B cell (primary cell): ENCODE data around the gene TNPO2. TPM values are rescaled to one million over a fixed set of nuclear protein-coding genes. Genes with fewer than 3 reads are reported as not detected.

Experiments used
- ATAC-seq: fragments of 200-7000 bp; cut with Tn5 transposase; one replicate; pipeline ENCODE4 v1.10.0; 2021; ENCODE audit warnings: low read depth, mild to moderate bottlenecking, moderate number of reproducible peaks, moderate library complexity
- CTCF ChIA-PET: fragments of 350-600 bp; sonication (Branson Sonifier 250); formaldehyde crosslinking; loops from one replicate; lab custom pipeline; 2021; ENCODE audit warnings: antibody characterized with exemption, inconsistent platforms; lab: Charles Lee
- POLR2A ChIA-PET: fragments of 350-600 bp; sonication (Branson Sonifier 250); formaldehyde crosslinking; loops from one replicate; lab custom pipeline; 2021; ENCODE audit warnings: antibody characterized with exemption; lab: Charles Lee
- DNase-seq: peaks from one replicate; pipeline ENCODE4 v3.0.0; 2013
- H2AFZ ChIP-seq: 2 replicates; pipeline ENCODE4 v1.6.1; 2012; ENCODE audit warnings: mild to moderate bottlenecking, low read depth, low read length; ENCODE audit not compliant: insufficient read depth, poor library complexity, severe bottlenecking
- H3K27ac ChIP-seq, 2 donors: 1 replicate in 1 of 2; 2 replicates in 1 of 2; pipeline ENCODE4 v1.5.1; 2012 to 2013; ENCODE audit warnings: low read length in 2 of 2, mild to moderate bottlenecking in 2 of 2, moderate library complexity in 1 of 2
- H3K27me3 ChIP-seq, 4 experiments: fragments of 200-600 bp in 1 of 4; sonication (generic) in 1 of 4; replicated peaks in 1 of 4; 1 replicate in 2 of 4; 2 replicates in 2 of 4; pipeline versions ENCODE4 v1.6.1 to v1.7.0; 2013 to 2016; ENCODE audit warnings: low read length in 3 of 4, mild to moderate bottlenecking in 2 of 4, mixed read lengths in 1 of 4, moderate library complexity in 1 of 4; ENCODE audit not compliant: insufficient read depth in 4 of 4, control insufficient read depth in 3 of 4; ENCODE audit errors: control extremely low read depth in 1 of 4
- H3K36me3 ChIP-seq, 2 experiments: replicated peaks in 1 of 2; 1 replicate in 1 of 2; 2 replicates in 1 of 2; pipeline versions ENCODE4 v1.6.1 to v1.7.1; 2013; ENCODE audit warnings: low read length in 1 of 2; ENCODE audit not compliant: insufficient read depth in 2 of 2, control insufficient read depth in 1 of 2; ENCODE audit errors: control extremely low read depth in 1 of 2, extremely low read depth in 1 of 2
- H3K4me1 ChIP-seq, 2 donors: fragments of 200-600 bp in 1 of 2; sonication (generic) in 1 of 2; 1 replicate in 1 of 2; 2 replicates in 1 of 2; pipeline versions ENCODE4 v1.5.1 to v1.6.1; 2013 to 2017; ENCODE audit warnings: low read length in 2 of 2; ENCODE audit not compliant: control insufficient read depth in 2 of 2, insufficient read depth in 2 of 2
- H3K4me2 ChIP-seq: replicated peaks from 2 replicates; pipeline ENCODE3; 2012; ENCODE audit warnings: mild to moderate bottlenecking, low read depth, low read length; ENCODE audit not compliant: poor library complexity, severe bottlenecking
- H3K4me3 ChIP-seq, 5 experiments: fragments of 200-600 bp in 1 of 5; sonication (generic) in 1 of 5; 1 replicate in 3 of 5; 2 replicates in 2 of 5; pipeline versions ENCODE4 v1.5.1 to v1.7.0; 2011 to 2016; ENCODE audit warnings: low read length in 4 of 5, mild to moderate bottlenecking in 4 of 5, low read depth in 2 of 5, control low read depth in 1 of 5, moderate library complexity in 1 of 5; ENCODE audit not compliant: insufficient read depth in 1 of 5; ENCODE audit errors: control extremely low read depth in 1 of 5, extremely low read depth in 1 of 5
- H3K79me2 ChIP-seq: fragments of 200-600 bp; sonication (generic); one replicate; pipeline ENCODE4 v1.6.0; 2016; ENCODE audit warnings: low read length; ENCODE audit not compliant: control insufficient read depth, insufficient read depth
- H3K9ac ChIP-seq: fragments of 200-600 bp; sonication (generic); 2 replicates; pipeline ENCODE4 v1.6.1; 2017; ENCODE audit warnings: mild to moderate bottlenecking, low read length, moderate library complexity
- H3K9me3 ChIP-seq, 3 donors: one replicate each; pipeline versions ENCODE4 v1.6.1 to v1.7.1; 2013; ENCODE audit warnings: low read length in 2 of 3; ENCODE audit not compliant: control insufficient read depth in 2 of 3, insufficient read depth in 1 of 3; ENCODE audit errors: control extremely low read depth in 1 of 3
- H4K20me1 ChIP-seq: 2 replicates; pipeline ENCODE4 v1.6.0; 2012; ENCODE audit warnings: mild to moderate bottlenecking, low read length; ENCODE audit not compliant: insufficient read depth, control insufficient read depth, poor library complexity, severe bottlenecking
- H3K27ac Mint-ChIP-seq: one replicate; pipeline ENCODE4 v1.8.0; 2021; ENCODE audit warnings: mixed read lengths
- H3K27me3 Mint-ChIP-seq: one replicate; pipeline ENCODE4 v1.8.0; 2021; ENCODE audit warnings: mixed read lengths
- H3K4me1 Mint-ChIP-seq: one replicate; pipeline ENCODE4 v1.8.0; 2021; ENCODE audit warnings: mixed read lengths
- H3K4me3 Mint-ChIP-seq: one replicate; pipeline ENCODE4 v1.8.0; 2021; ENCODE audit warnings: mixed read lengths
- H3K9me3 Mint-ChIP-seq: one replicate; pipeline ENCODE4 v1.8.0; 2022; ENCODE audit warnings: mixed read lengths; ENCODE audit not compliant: insufficient read depth
- CTCF ChIP-seq: fragments of 200-600 bp; IDR thresholded peaks from one replicate; pipeline ENCODE4 v1.8.0; 2022; ENCODE audit warnings: antibody characterized with exemption, mild to moderate bottlenecking
- EZH2 ChIP-seq: IDR thresholded peaks from 2 replicates; pipeline ENCODE4 v1.6.1; 2012; ENCODE audit warnings: borderline replicate concordance, low read depth, mild to moderate bottlenecking, moderate library complexity, low read length; ENCODE audit not compliant: insufficient read depth, poor library complexity, severe bottlenecking
- whole genome bisulfite sequencing: methylation state at CpG from one replicate; pipeline ENCODE4 v1.1.5; 2013; ENCODE audit warnings: missing lambda C conversion rate; ENCODE audit not compliant: insufficient coverage; 5-methylcytosine and 5-hydroxymethylcytosine counted together
- intact Hi-C: fragments of 100-400 bp; cut with micrococcal nuclease; formaldehyde crosslinking; loops from one replicate; pipeline ENCODE4 v1.10.0; 2022
- polyA plus RNA-seq: library from polyadenylated mRNA; depleted of rRNA; stranded (reverse); fragments of >200 nt; gene quantifications from 2 replicates; pipeline ENCODE4 v1.2.3, GENCODE V29; 2012
- total RNA-seq, 2 donors: library from RNA; stranded (reverse); fragments of 120-200 nt in 1 of 2; gene quantifications; 1 replicate in 1 of 2; 2 replicates in 1 of 2; pipeline versions ENCODE4 v1.2.3 to v1.2.4, GENCODE V29; 2013 to 2022

Gene TNPO2
- total and polyA plus RNA-seq, 2 donors (not counting 1 experiment from before 2014, with no cell fraction given) = 73.7 to 85.6 TPM

GRCh38 chr19:12705654-12706331, 17.9 kb downstream of the TNPO2 start:
- ChIA-PET POLR2A (interaction anchor here (0.6 kb wide), 1 partner anchor 123 kb away, joined by 4 read pairs; no protein-coding TSS in a partner anchor), CTCF (interaction anchor here (0.6 kb wide), 1 partner anchor 22 kb away, joined by 3 read pairs; no protein-coding TSS in a partner anchor)
- Mint-ChIP-seq H3K4me1 (no peaks in the 10 kb centered on the region), H3K4me3 (no peak overlapping the region), H3K9me3 (no peaks in the 10 kb centered on the region), H3K27me3 (no peaks in the 10 kb centered on the region), H3K27ac (peak overlapping the region; percentile 15)
- H3K79me2 ChIP-seq = peaks cover 3% of the 10 kb centered on the region
- no peak overlapping the region for H3K4me2 ChIP-seq
- H3K27ac ChIP-seq = no peak overlapping the region
- no peak overlapping the region for H2AFZ ChIP-seq
- 97% methylated on average over 28 of the region's 29 CpGs for WGBS
- H3K4me3 ChIP-seq = no peak overlapping the region
- no peaks in the 10 kb centered on the region for H3K4me1 ChIP-seq
- TF ChIP-seq CTCF (no peak), EZH2 (no peak)
- H3K9me3 ChIP-seq = no peaks in the 10 kb centered on the region
- H3K9ac ChIP-seq = no peak overlapping the region
- no peak for ATAC-seq
- H4K20me1 ChIP-seq = no peaks in the 10 kb centered on the region
- intact Hi-C loops = no loop called here
- DNase-seq = no peak
- H3K27me3 ChIP-seq = no peaks in the 10 kb centered on the region
- H3K36me3 ChIP-seq = peaks cover 8 to 66% of the 10 kb centered on the region in 2 experiments

DNA sequence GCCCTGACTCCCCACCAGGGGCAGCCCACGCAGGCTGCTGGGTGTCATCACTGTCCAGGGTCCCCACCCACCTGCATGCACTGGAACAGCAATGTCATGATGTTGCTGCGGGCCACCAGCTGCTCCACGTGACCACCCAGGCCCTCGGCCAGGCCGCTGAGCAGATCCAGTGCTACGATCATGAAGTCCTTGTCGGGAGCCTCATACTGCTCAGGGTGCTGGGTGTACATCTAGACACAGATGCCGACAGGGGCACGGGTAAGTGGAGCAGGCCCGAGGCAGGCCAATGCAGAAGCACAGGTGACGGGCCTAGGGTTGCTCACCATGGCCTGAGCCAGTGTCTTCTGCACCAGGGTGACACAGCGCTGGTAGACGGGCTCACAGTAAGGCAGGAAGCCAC, 18.6 kb downstream of the TNPO2 start:
- 96% methylated on average over 13 of the region's 13 CpGs for WGBS
- CTCF ChIA-PET = interaction anchor here (0.6 kb wide), 1 partner anchor 23 kb away, joined by 3 read pairs; no protein-coding TSS in a partner anchor
- TF ChIP-seq CTCF = no peak

More for the DNA sequence above, 18.6 kb downstream of the TNPO2 start:
- Histone ChIP-seq H2AFZ (no peak overlapping the region), H3K27me3 (no peaks in the 10 kb centered on the region), H3K36me3 (peaks cover 8 to 63% of the 10 kb centered on the region in 2 experiments), H3K4me2 (no peak overlapping the region), H4K20me1 (no peaks in the 10 kb centered on the region), H3K79me2 (peaks cover 3% of the 10 kb centered on the region), H3K9me3 (no peaks in the 10 kb centered on the region), H3K9ac (no peak overlapping the region), H3K4me3 (no peak overlapping the region), H3K27ac (no peak overlapping the region), H3K4me1 (no peaks in the 10 kb centered on the region)
- ATAC-seq (no peak), DNase-seq (no peak)
- H3K27me3 Mint-ChIP-seq = no peaks in the 10 kb centered on the region
- H3K4me3 Mint-ChIP-seq = no peak overlapping the region
- H3K4me1 Mint-ChIP-seq = no peaks in the 10 kb centered on the region
- peak overlapping the region; percentile 15 for H3K27ac Mint-ChIP-seq
- H3K9me3 Mint-ChIP-seq = no peaks in the 10 kb centered on the region
- intact Hi-C loops = no loop called here
- POLR2A ChIA-PET = no interaction called here
